K562 (cell line): ENCODE measurements around the gene ARPC1A. TPM values are rescaled to one million over a fixed set of nuclear protein-coding genes. Genes with fewer than 3 reads are reported as not detected.
A peak's percentile ranks its signal among the peaks of the same experiment; 100 is the strongest.

Experiments used
- ATAC-seq: fragments of 200-7000 bp; cut with Tn5 transposase; 3 replicates; pipeline ENCODE4 v1.9.1; 2020; ENCODE audit warnings: moderate library complexity
- BruUV-seq: library from RNA; stranded (reverse); fragments of 400-500 nt; replicated peaks from 2 replicates; lab custom pipeline; 2021; lab: Mats Ljungman, UMichigan
- CTCF ChIA-PET: fragments of 300-600 bp; formaldehyde crosslinking; extraction: SDS; loops from one replicate; lab custom pipeline; 2021; ENCODE audit warnings: low intra/inter-chr PET ratio; lab: Yijun Ruan, JAX
- POLR2A ChIA-PET: fragments of 300-600, 350-650 bp; sonication (Branson Sonifier 250); formaldehyde crosslinking; extraction: SDS; loops from one replicate; lab custom pipeline; 2021; ENCODE audit warnings: antibody characterized with exemption, inconsistent platforms; lab: Yijun Ruan, JAX
- DNase-seq, 4 experiments: peaks; one replicate each; pipeline versions ENCODE4 v3.0.0 to v3.0.0-alpha.2; 2011 to 2018; ENCODE audit warnings: low spot score in 3 of 4, mixed read lengths in 3 of 4; ENCODE audit errors: extremely low read depth in 1 of 4
- FAIRE-seq: peaks from 2 replicates; lab custom pipeline; 2011; peaks lifted over from hg19 to GRCh38; lab: Jason Lieb, UNC
- H2AFZ ChIP-seq: 2 replicates; pipeline ENCODE4 v1.6.0; 2011; ENCODE audit warnings: low read depth, low read length, control low read depth, inconsistent platforms
- H3K27ac ChIP-seq: fragments of 200-600 bp; 3 replicates; pipeline ENCODE4 v1.8.0; 2011; ENCODE audit warnings: low read depth, mild to moderate bottlenecking, control low read depth, inconsistent platforms, low read length, moderate library complexity, mixed read lengths; ENCODE audit errors: extremely low read depth
- H3K27me3 ChIP-seq, 2 experiments: fragments of 300-600 bp in 1 of 2; 2 replicates in 1 of 2; 3 replicates in 1 of 2; pipeline versions ENCODE4 v1.6.0 to v1.8.0; 2011; ENCODE audit warnings: inconsistent platforms in 2 of 2, low read length in 2 of 2, mild to moderate bottlenecking in 1 of 2, mixed read lengths in 1 of 2, moderate library complexity in 1 of 2; ENCODE audit not compliant: control insufficient read depth in 2 of 2, insufficient read depth in 2 of 2
- H3K36me3 ChIP-seq: fragments of 300-600 bp; 3 replicates; pipeline ENCODE4 v1.8.0; 2011; ENCODE audit warnings: mild to moderate bottlenecking, low read length, inconsistent platforms; ENCODE audit not compliant: control insufficient read depth, insufficient read depth
- H3K4me1 ChIP-seq, 2 experiments: fragments of 200-600 bp in 1 of 2; replicated peaks in 1 of 2; 2 replicates in 1 of 2; 3 replicates in 1 of 2; pipeline versions ENCODE4 v1.5.1 to v1.8.0; 2011; ENCODE audit warnings: inconsistent platforms in 2 of 2, low read length in 2 of 2, mild to moderate bottlenecking in 1 of 2, mixed read lengths in 1 of 2, moderate library complexity in 1 of 2; ENCODE audit not compliant: control insufficient read depth in 2 of 2, insufficient read depth in 2 of 2
- H3K4me2 ChIP-seq: 2 replicates; pipeline ENCODE4 v1.6.1; 2011; ENCODE audit warnings: low read length, control low read depth, inconsistent platforms, mixed read lengths; ENCODE audit not compliant: insufficient read depth
- H3K4me3 ChIP-seq: fragments of 200-600 bp; sonication (generic), shearing (Covaris generic); 2 replicates; pipeline ENCODE4 v1.5.1; 2016; ENCODE audit warnings: control low read depth, inconsistent platforms
- H3K79me2 ChIP-seq: fragments of 200-600 bp; 3 replicates; pipeline ENCODE4 v1.8.0; 2011; ENCODE audit warnings: low read length, inconsistent platforms; ENCODE audit not compliant: control insufficient read depth, insufficient read depth
- H3K9ac ChIP-seq, 2 experiments: 2 replicates each; pipeline versions ENCODE4 v1.6.0 to v1.6.1; 2011; ENCODE audit warnings: low read depth in 2 of 2, low read length in 2 of 2, control low read depth in 1 of 2, inconsistent platforms in 1 of 2, mild to moderate bottlenecking in 1 of 2, mixed read lengths in 1 of 2; ENCODE audit not compliant: insufficient read depth in 1 of 2
- H3K9me1 ChIP-seq: one replicate; pipeline ENCODE4 v1.6.0; 2011; ENCODE audit warnings: inconsistent platforms, mild to moderate bottlenecking, low read length, moderate library complexity; ENCODE audit not compliant: control insufficient read depth, insufficient read depth
- H3K9me3 ChIP-seq: replicated peaks from 2 replicates; pipeline ENCODE4 v1.5.1; 2011; ENCODE audit warnings: low read depth, low read length, inconsistent platforms; ENCODE audit not compliant: control insufficient read depth, insufficient read depth
- H4K20me1 ChIP-seq: replicated peaks from 2 replicates; pipeline ENCODE4 v1.6.1; 2011; ENCODE audit warnings: low read length, inconsistent platforms, mixed read lengths; ENCODE audit not compliant: control insufficient read depth, insufficient read depth
- C11orf30 ChIP-seq: fragments of 450-650 bp; IDR thresholded peaks from 2 replicates; pipeline ENCODE4 v1.6.1; 2016; ENCODE audit warnings: low read depth, mild to moderate bottlenecking
- MAFF ChIP-seq: IDR thresholded peaks from 2 replicates; pipeline ENCODE4 v1.6.1; 2012; ENCODE audit warnings: low read length, improper control_type of control experiment
- MAFG ChIP-seq: fragments of 450-650 bp; conservative IDR thresholded peaks from 2 replicates; pipeline ENCODE4 v1.6.1; 2016; ENCODE audit warnings: missing genetic modification characterization, missing compliant biosample characterization
- XRCC4 ChIP-seq: IDR thresholded peaks from one replicate; pipeline ENCODE4 v1.6.1; 2011; ENCODE audit not compliant: insufficient read depth, insufficient read length; ENCODE audit errors: extremely low read depth
- ZNF316 ChIP-seq: fragments of 450-650 bp; IDR thresholded peaks from 2 replicates; pipeline ENCODE4 v1.6.1; 2016
- WGBS: fragments of 100-300 bp; shearing (Covaris generic); methylation state at CpG from one replicate; pipeline ENCODE4 v1.1.6; 2016; ENCODE audit warnings: low coverage, mixed read lengths; ENCODE audit not compliant: insufficient coverage; ENCODE audit errors: missing lambda C conversion rate; 5-methylcytosine and 5-hydroxymethylcytosine counted together
- in situ Hi-C: fragments of 300-500 bp; cut with MboI; formaldehyde crosslinking; loops from 4 replicates; pipeline ENCODE4 v1.15.0; 2018; ENCODE audit warnings: inconsistent platforms, mixed read lengths
- intact Hi-C: fragments of 100-400 bp; cut with micrococcal nuclease; formaldehyde crosslinking; loops from 2 replicates; pipeline ENCODE4 v1.14.2; 2022
- polyA plus RNA-seq, 8 experiments: library from polyadenylated mRNA; depleted of rRNA in 4 of 8; stranded (reverse) in 5 of 8; unstranded in 3 of 8; fragments of >200 nt; fragmentation: Nextera tagmentation in 2 of 8; fragmentation: Illumina TruSeq in 1 of 8; extraction: Ambion mirVana in 2 of 8; extraction: Trizol in 1 of 8; gene quantifications; 2 replicates each; pipeline versions ENCODE4 v1.2.1 to v1.2.3, GENCODE V29; 2011 to 2014; ENCODE audit warnings: inconsistent platforms in 1 of 8, missing spikeins in 1 of 8
- total RNA-seq, 7 experiments: library from RNA; depleted of rRNA in 6 of 7; stranded (reverse); fragments of >200 nt in 6 of 7; fragmentation: Illumina TruSeq in 2 of 7; extraction: Trizol in 2 of 7; gene quantifications; 2 replicates each; pipeline versions ENCODE4 v1.2.1 to v1.2.3, GENCODE V29; 2011 to 2021; ENCODE audit warnings: low replicate concordance in 1 of 7

The ARPC1A gene
- total and polyA plus RNA-seq, 9 of the 15 experiments (the other 6 are each of a cell fraction or from before 2014, with no cell fraction given) = 39.5 to 151 (median 86.1) TPM

- no peak overlapping the region for H3K4me2 ChIP-seq
- FAIRE-seq (no peak), ATAC-seq (no peak), DNase-seq (no peak)
- intact Hi-C loops (no loop called here), in situ Hi-C loops (no loop called here)
- TF ChIP-seq MAFF (peak; percentile 54), ZNF316 (peak; percentile 83), C11orf30 (peak; percentile 76; the same call in 1 of the 2 replicates), XRCC4 (no peak), MAFG (tag) (peak; percentile 73)
- H2AFZ ChIP-seq = no peak overlapping the region
- H3K9me1 ChIP-seq = no peaks in the 10 kb centered on the region
- H3K27ac ChIP-seq = no peak overlapping the region
- no peaks in the 10 kb centered on the region for H4K20me1 ChIP-seq
- ChIA-PET POLR2A (interaction anchor here (0.8 to 1.2 kb wide), 2 partner anchors 10 to 16 kb away, joined by 3 to 4 read pairs; no protein-coding TSS in a partner anchor), CTCF (no interaction called here)
- H3K27me3 ChIP-seq = no peaks in the 10 kb centered on the region
- no peaks in the 10 kb centered on the region for H3K4me1 ChIP-seq
- H3K9ac ChIP-seq = no peak overlapping the region
- H3K4me3 ChIP-seq = no peak overlapping the region
- no peaks in the 10 kb centered on the region for H3K79me2 ChIP-seq
- no peaks in the 10 kb centered on the region for H3K9me3 ChIP-seq
- WGBS = 94% methylated on average over 6 of the region's 7 CpGs
- no TSS peak for BruUV-seq
- H3K36me3 ChIP-seq = peaks cover 72% of the 10 kb centered on the region
Observed at GRCh38 chr7:99355098-99355497, 29.4 kb downstream of the ARPC1A start.
